Astrocyte (in vitro differentiated cells and primary cell): ENCODE data around the gene OSGEP. TPM values are rescaled to one million over a fixed set of nuclear protein-coding genes. Genes with fewer than 3 reads are reported as not detected.

ENCODE experiments used
- DNase-seq: peaks from one replicate; pipeline ENCODE4 v3.0.0-alpha.2; 2010; ENCODE audit warnings: low read depth
- FAIRE-seq: peaks from 2 replicates; lab custom pipeline; 2011; peaks lifted over from hg19 to GRCh38; lab: Jason Lieb, UNC
- H2AFZ ChIP-seq: 2 replicates; pipeline ENCODE4 v1.6.0; 2012; ENCODE audit warnings: low read depth, low read length, inconsistent platforms
- H3K27ac ChIP-seq: 2 replicates; pipeline ENCODE4 v1.5.1; 2011; ENCODE audit warnings: low read depth, low read length, inconsistent platforms
- H3K27me3 ChIP-seq: 2 replicates; pipeline ENCODE4 v1.6.0; 2011; ENCODE audit warnings: low read length, inconsistent platforms; ENCODE audit not compliant: insufficient read depth
- H3K36me3 ChIP-seq: 2 replicates; pipeline ENCODE4 v1.5.1; 2011; ENCODE audit warnings: low read length, inconsistent platforms; ENCODE audit not compliant: insufficient read depth
- H3K4me1 ChIP-seq: 2 replicates; pipeline ENCODE4 v1.5.1; 2011; ENCODE audit warnings: low read length, inconsistent platforms; ENCODE audit not compliant: insufficient read depth
- H3K4me2 ChIP-seq: 2 replicates; pipeline ENCODE4 v1.6.0; 2012; ENCODE audit warnings: low read length, inconsistent platforms
- H3K4me3 ChIP-seq: 2 replicates; pipeline ENCODE4 v1.5.1; 2011; ENCODE audit warnings: low read depth, mild to moderate bottlenecking, low read length, inconsistent platforms; ENCODE audit not compliant: insufficient read depth
- H3K79me2 ChIP-seq: 2 replicates; pipeline ENCODE4 v1.6.0; 2012; ENCODE audit warnings: mild to moderate bottlenecking, low read length, inconsistent platforms; ENCODE audit not compliant: insufficient read depth
- H3K9ac ChIP-seq: 2 replicates; pipeline ENCODE4 v1.6.0; 2012; ENCODE audit warnings: mild to moderate bottlenecking, low read length, inconsistent platforms
- H3K9me3 ChIP-seq: 2 replicates; pipeline ENCODE4 v1.5.1; 2012; ENCODE audit warnings: low read depth, mild to moderate bottlenecking, low read length, inconsistent platforms; ENCODE audit not compliant: insufficient read depth
- H4K20me1 ChIP-seq: 2 replicates; pipeline ENCODE4 v1.6.0; 2012; ENCODE audit warnings: low read length, inconsistent platforms; ENCODE audit not compliant: insufficient read depth
- H3K27ac Mint-ChIP-seq: one replicate; pipeline ENCODE4 v1.8.0; 2021; ENCODE audit warnings: mild to moderate bottlenecking, mixed read lengths; ENCODE audit not compliant: unreplicated experiment
- H3K27me3 Mint-ChIP-seq: one replicate; pipeline ENCODE4 v1.8.0; 2021; ENCODE audit warnings: low read depth, mixed read lengths; ENCODE audit not compliant: unreplicated experiment
- H3K36me3 Mint-ChIP-seq: one replicate; pipeline ENCODE4 v1.8.0; 2021; ENCODE audit warnings: low read depth, mixed read lengths; ENCODE audit not compliant: unreplicated experiment
- H3K4me1 Mint-ChIP-seq: one replicate; pipeline ENCODE4 v1.8.0; 2021; ENCODE audit warnings: low read depth, mixed read lengths; ENCODE audit not compliant: unreplicated experiment
- H3K4me3 Mint-ChIP-seq: one replicate; pipeline ENCODE4 v1.8.0; 2021; ENCODE audit warnings: mild to moderate bottlenecking, moderate library complexity, mixed read lengths; ENCODE audit not compliant: unreplicated experiment
- H3K9me3 Mint-ChIP-seq: one replicate; pipeline ENCODE4 v1.8.0; 2021; ENCODE audit warnings: mild to moderate bottlenecking, mixed read lengths; ENCODE audit not compliant: unreplicated experiment
- EZH2 ChIP-seq: IDR thresholded peaks from 2 replicates; pipeline ENCODE4 v1.6.1; 2012; ENCODE audit warnings: mild to moderate bottlenecking, low read length, inconsistent platforms; ENCODE audit not compliant: insufficient read depth
- total RNA-seq: library from RNA; stranded (reverse); gene quantifications from 2 replicates; pipeline ENCODE4 v1.2.1, GENCODE V29; 2021
- TF ChIP-seq, protein P1 (sequence below): IDR thresholded peaks from 2 replicates; pipeline ENCODE4 v1.5.1; 2011; ENCODE audit warnings: low read depth, mild to moderate bottlenecking, inconsistent platforms, low read length, moderate library complexity; ENCODE audit not compliant: insufficient read depth

Gene OSGEP
- total RNA-seq, 1 donor from 2014 or later = 23.0 TPM

DNA sequence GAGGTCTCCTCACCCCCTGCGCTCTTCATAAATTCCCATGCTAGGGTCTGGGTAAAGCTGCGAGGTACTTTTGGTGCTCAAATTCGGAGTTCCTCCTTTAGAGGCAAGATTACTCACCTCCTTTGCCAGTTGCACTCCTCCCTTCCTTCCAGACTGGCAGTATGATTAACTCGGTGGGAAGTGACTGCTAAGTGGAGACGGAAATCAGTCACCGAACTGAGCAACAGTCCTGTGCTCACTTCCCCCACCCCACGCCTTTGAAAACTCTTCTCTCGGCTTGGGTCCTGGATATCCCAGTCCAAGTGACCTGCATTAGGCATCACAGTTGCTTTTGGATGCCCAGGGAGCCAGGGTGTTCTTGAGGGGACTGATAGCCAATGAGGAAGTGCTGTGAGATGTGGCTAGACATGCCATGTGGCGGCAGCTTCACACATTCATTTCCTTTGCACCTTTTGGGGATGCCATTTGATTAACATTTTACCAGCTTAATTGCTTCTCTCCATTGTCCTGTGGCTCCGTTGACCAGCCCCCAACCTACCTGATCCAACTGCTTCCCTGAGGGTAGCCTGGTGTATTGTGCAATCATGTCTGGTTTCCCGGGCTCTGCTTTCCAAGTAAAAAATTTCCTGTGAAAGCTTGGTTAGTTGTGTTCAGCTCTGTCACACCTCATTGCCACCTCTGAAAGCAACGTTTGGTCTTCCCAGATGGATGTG lies 15.4 kb upstream of the OSGEP start:
- FAIRE-seq (no peak), DNase-seq (peak; percentile 57)
- Histone ChIP-seq H3K4me3 (peak overlapping the region; percentile 89), H3K36me3 (peaks cover 21% of the 10 kb centered on the region), H3K27me3 (no peaks in the 10 kb centered on the region), H4K20me1 (peaks cover 14% of the 10 kb centered on the region), H3K79me2 (peaks cover 28% of the 10 kb centered on the region), H3K27ac (peak overlapping the region; percentile 80), H3K9ac (peak overlapping the region; percentile 91), H2AFZ (peak overlapping the region; percentile 93), H3K4me2 (peak overlapping the region; percentile 92), H3K9me3 (no peaks in the 10 kb centered on the region), H3K4me1 (peaks cover 3% of the 10 kb centered on the region)
- H3K4me1 Mint-ChIP-seq = peaks cover 3% of the 10 kb centered on the region
- no peaks in the 10 kb centered on the region for H3K9me3 Mint-ChIP-seq
- H3K27ac Mint-ChIP-seq = peak overlapping the region; percentile 73
- TF ChIP-seq, protein P1, sequence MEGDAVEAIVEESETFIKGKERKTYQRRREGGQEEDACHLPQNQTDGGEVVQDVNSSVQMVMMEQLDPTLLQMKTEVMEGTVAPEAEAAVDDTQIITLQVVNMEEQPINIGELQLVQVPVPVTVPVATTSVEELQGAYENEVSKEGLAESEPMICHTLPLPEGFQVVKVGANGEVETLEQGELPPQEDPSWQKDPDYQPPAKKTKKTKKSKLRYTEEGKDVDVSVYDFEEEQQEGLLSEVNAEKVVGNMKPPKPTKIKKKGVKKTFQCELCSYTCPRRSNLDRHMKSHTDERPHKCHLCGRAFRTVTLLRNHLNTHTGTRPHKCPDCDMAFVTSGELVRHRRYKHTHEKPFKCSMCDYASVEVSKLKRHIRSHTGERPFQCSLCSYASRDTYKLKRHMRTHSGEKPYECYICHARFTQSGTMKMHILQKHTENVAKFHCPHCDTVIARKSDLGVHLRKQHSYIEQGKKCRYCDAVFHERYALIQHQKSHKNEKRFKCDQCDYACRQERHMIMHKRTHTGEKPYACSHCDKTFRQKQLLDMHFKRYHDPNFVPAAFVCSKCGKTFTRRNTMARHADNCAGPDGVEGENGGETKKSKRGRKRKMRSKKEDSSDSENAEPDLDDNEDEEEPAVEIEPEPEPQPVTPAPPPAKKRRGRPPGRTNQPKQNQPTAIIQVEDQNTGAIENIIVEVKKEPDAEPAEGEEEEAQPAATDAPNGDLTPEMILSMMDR = no peak
- TF ChIP-seq EZH2 = no peak
- H3K36me3 Mint-ChIP-seq = peaks cover 5% of the 10 kb centered on the region
- H3K4me3 Mint-ChIP-seq = peak overlapping the region; percentile 91
- no peaks in the 10 kb centered on the region for H3K27me3 Mint-ChIP-seq

DNA sequence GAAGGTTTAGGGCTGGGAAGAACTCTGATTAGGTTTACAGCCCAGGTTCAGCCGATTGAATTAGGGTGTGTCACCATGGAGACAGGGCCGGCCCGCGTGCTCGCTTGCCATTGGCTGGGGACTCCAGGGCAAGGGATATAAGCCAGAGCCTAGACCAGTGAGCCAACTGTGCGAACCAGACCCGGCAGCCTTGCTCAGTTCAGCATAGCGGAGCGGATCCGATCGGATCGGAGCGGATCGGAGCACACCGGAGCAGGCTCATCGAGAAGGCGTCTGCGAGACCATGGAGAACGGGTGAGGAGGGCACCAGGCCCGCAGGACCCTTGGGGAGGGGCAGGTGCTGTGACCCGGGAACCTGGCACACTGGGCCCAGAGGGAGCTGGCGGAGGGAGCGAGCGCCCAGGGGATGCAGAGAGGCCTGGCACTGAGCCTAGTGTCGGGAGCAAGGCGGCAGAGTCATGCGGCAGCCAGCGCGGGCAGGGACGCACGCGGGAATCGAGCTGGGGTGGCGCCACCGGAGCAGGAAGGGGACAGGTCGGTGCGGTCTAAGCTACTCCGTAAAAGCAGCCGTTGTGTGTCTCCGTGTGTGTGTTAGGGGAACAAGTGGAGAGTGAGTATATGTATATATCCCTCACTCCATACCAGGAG lies 14.8 kb upstream of the OSGEP start, which contains the start of gene PNP:
Gene PNP, plus strand, starts transcription at position 165 of the 648 bp plus-strand sequence. Its CDS starts 119 bp downstream, at position 284.
- peaks cover 14% of the 10 kb centered on the region for H4K20me1 ChIP-seq
- TF ChIP-seq, protein P1 = no peak
- TF ChIP-seq EZH2 = no peak
- Mint-ChIP-seq H3K9me3 (no peaks in the 10 kb centered on the region), H3K36me3 (peaks cover 1% of the 10 kb centered on the region), H3K4me3 (peak within 1 kb of the TSS; percentile 91), H3K4me1 (peaks cover 3% of the 10 kb centered on the region), H3K27ac (peak within 1 kb of the TSS; percentile 73), H3K27me3 (no peaks in the 10 kb centered on the region)
- peak within 1 kb of the TSS; percentile 93 for H2AFZ ChIP-seq
- FAIRE-seq = no peak
- peaks cover 3% of the 10 kb centered on the region for H3K4me1 ChIP-seq
- no peaks in the 10 kb centered on the region for H3K9me3 ChIP-seq
- peak within 1 kb of the TSS; percentile 91 for H3K9ac ChIP-seq
- DNase-seq = peak; percentile 71
- peaks cover 14% of the 10 kb centered on the region for H3K36me3 ChIP-seq
- H3K79me2 ChIP-seq = peaks cover 28% of the 10 kb centered on the region
- H3K27ac ChIP-seq = peak within 1 kb of the TSS; percentile 80
- H3K27me3 ChIP-seq = no peaks in the 10 kb centered on the region
- peak within 1 kb of the TSS; percentile 92 for H3K4me2 ChIP-seq
- peak within 1 kb of the TSS; percentile 89 for H3K4me3 ChIP-seq
